OCI-LY3 (cell line): ENCODE measurements around the gene KIF1A.
A peak's percentile ranks its signal among the peaks of the same experiment; 100 is the strongest.

ENCODE experiments used
- H2AFZ ChIP-seq: fragments of 200-600, 300-600 bp; shearing (Covaris generic); 2 replicates; pipeline ENCODE4 v1.6.0; 2014; ENCODE audit warnings: antibody characterized with exemption, low read depth, low read length
- H3K27ac ChIP-seq: fragments of 200-600, 300-600 bp; sonication (generic); 2 replicates; pipeline ENCODE4 v1.5.1; 2014; ENCODE audit warnings: mild to moderate bottlenecking, low read length, moderate library complexity, mixed read lengths
- H3K27me3 ChIP-seq: fragments of 200-600, 300-600 bp; sonication (generic); 2 replicates; pipeline ENCODE4 v1.6.1; 2014; ENCODE audit warnings: low read depth, low read length, mixed read lengths
- H3K36me3 ChIP-seq: fragments of 200-600, 300-600 bp; sonication (generic); replicated peaks from 2 replicates; pipeline ENCODE3; 2014; ENCODE audit warnings: low read depth, low read length, mixed read lengths
- H3K4me1 ChIP-seq: fragments of 300-600, 200-600 bp; sonication (generic); 2 replicates; pipeline ENCODE4 v1.6.1; 2014; ENCODE audit warnings: low read length, mixed read lengths
- H3K4me2 ChIP-seq: fragments of 200-600, 300-600 bp; sonication (generic); 2 replicates; pipeline ENCODE4 v1.6.1; 2014; ENCODE audit warnings: low read length, mixed read lengths
- H3K4me3 ChIP-seq: fragments of 300-600, 200-600 bp; sonication (generic); 2 replicates; pipeline ENCODE4 v1.5.1; 2014; ENCODE audit warnings: antibody characterized with exemption, mild to moderate bottlenecking, low read length, moderate library complexity
- H3K79me2 ChIP-seq: fragments of 300-600, 200-600 bp; shearing (Covaris generic); 2 replicates; pipeline ENCODE4 v1.6.1; 2014; ENCODE audit warnings: mild to moderate bottlenecking, low read length, mixed read lengths
- H3K9ac ChIP-seq: fragments of 300-600, 200-600 bp; shearing (Covaris generic); 2 replicates; pipeline ENCODE4 v1.6.0; 2014; ENCODE audit warnings: mild to moderate bottlenecking, low read length, moderate library complexity
- H3K9me3 ChIP-seq: fragments of 200-600, 300-600 bp; shearing (Covaris generic); 2 replicates; pipeline ENCODE4 v1.6.1; 2014; ENCODE audit warnings: low read length, mixed read lengths; ENCODE audit not compliant: insufficient read depth
- H4K20me1 ChIP-seq: fragments of 200-600, 300-600 bp; sonication (generic); 2 replicates; pipeline ENCODE4 v1.6.1; 2016; ENCODE audit warnings: low read length, mixed read lengths; ENCODE audit not compliant: insufficient read depth
- EZH2phosphoT487 ChIP-seq: fragments of 200-600 bp; shearing (Covaris generic); IDR thresholded peaks from 2 replicates; pipeline ENCODE4 v1.6.1; 2018; ENCODE audit warnings: antibody characterized with exemption, mixed run types, low read depth
- TF ChIP-seq, protein P1 (sequence below): fragments of 200-600, 300-600 bp; sonication (generic); IDR thresholded peaks from 2 replicates; pipeline ENCODE4 v1.5.1; 2014; ENCODE audit warnings: antibody characterized with exemption, low read length, low read depth

Gene KIF1A

DNA sequence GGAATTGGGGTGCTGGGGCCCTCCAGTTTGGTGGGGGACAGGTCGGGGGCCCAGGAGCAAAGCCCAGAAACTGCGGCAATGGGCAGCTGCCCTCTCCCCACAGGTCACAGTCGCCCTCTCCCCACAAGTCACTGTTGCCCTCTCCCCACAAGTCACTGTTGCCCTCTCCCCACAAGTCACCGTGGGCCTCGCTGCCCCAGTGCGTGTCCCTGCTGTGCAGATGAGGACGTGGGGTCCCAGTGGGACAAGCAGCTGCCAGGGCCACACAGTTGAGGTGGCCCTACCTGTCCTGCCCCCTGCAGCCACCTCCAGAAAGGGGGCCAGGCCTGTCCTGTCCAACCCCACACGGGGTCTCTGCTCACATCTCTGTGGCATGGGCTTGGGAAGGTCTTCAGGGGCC is 35.7 kb upstream of the KIF1A start:
- no peak overlapping the region for H3K4me2 ChIP-seq
- TF ChIP-seq, protein P1, sequence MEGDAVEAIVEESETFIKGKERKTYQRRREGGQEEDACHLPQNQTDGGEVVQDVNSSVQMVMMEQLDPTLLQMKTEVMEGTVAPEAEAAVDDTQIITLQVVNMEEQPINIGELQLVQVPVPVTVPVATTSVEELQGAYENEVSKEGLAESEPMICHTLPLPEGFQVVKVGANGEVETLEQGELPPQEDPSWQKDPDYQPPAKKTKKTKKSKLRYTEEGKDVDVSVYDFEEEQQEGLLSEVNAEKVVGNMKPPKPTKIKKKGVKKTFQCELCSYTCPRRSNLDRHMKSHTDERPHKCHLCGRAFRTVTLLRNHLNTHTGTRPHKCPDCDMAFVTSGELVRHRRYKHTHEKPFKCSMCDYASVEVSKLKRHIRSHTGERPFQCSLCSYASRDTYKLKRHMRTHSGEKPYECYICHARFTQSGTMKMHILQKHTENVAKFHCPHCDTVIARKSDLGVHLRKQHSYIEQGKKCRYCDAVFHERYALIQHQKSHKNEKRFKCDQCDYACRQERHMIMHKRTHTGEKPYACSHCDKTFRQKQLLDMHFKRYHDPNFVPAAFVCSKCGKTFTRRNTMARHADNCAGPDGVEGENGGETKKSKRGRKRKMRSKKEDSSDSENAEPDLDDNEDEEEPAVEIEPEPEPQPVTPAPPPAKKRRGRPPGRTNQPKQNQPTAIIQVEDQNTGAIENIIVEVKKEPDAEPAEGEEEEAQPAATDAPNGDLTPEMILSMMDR: no peak
- TF ChIP-seq EZH2phosphoT487: no peak

DNA sequence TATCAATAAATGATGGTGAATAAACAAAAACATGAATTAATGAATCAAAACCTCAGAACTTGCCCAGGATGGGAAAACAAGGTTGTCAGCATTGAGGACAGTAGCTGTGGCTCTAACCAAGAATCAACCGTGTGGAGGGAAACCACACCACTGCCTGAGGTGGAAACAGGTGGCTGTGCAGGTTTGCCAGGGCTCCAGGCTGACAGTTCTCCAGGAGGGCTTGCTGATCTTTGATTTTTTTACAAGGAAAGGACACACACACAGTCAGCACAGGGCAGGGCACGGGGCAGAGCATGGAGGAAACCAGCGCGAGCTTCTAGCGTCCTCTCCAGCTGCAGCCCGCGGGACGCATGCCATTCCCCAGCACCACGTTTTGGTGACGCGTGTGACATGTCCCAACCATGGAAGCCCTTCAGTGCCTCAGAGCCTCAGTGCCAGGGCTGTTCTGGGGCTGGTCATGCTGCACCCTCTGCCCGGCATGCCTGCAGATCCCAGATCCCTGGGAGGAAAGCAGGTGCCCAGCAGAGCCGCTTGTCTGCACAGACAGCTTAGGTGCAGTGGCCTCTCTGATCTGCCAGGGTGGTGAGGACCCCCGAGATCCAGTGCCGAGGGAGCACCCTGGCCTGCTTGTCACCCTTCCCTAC is 32.8 kb upstream of the KIF1A start:
- no peak overlapping the region for H3K9ac ChIP-seq
- H3K79me2 ChIP-seq: no peaks in the 10 kb centered on the region
- H3K27me3 ChIP-seq: no peaks in the 10 kb centered on the region
- H3K9me3 ChIP-seq: no peaks in the 10 kb centered on the region
- no peak overlapping the region for H3K4me3 ChIP-seq
- H3K36me3 ChIP-seq: no peaks in the 10 kb centered on the region
- no peak overlapping the region for H3K27ac ChIP-seq
- H2AFZ ChIP-seq: no peak overlapping the region
- H3K4me1 ChIP-seq: no peaks in the 10 kb centered on the region
- no peaks in the 10 kb centered on the region for H4K20me1 ChIP-seq
- no peak overlapping the region for H3K4me2 ChIP-seq
- no peak for TF ChIP-seq EZH2phosphoT487
- TF ChIP-seq, protein P1: no peak

More for the DNA sequence above, 35.7 kb upstream of the KIF1A start:
- Histone ChIP-seq H3K4me1 (no peaks in the 10 kb centered on the region), H4K20me1 (no peaks in the 10 kb centered on the region), H3K36me3 (no peaks in the 10 kb centered on the region), H3K27ac (no peak overlapping the region), H3K27me3 (no peaks in the 10 kb centered on the region; the same call in 1 of the 2 replicates), H2AFZ (no peak overlapping the region), H3K79me2 (no peaks in the 10 kb centered on the region), H3K4me3 (no peak overlapping the region), H3K9ac (no peak overlapping the region), H3K9me3 (no peaks in the 10 kb centered on the region)

DNA sequence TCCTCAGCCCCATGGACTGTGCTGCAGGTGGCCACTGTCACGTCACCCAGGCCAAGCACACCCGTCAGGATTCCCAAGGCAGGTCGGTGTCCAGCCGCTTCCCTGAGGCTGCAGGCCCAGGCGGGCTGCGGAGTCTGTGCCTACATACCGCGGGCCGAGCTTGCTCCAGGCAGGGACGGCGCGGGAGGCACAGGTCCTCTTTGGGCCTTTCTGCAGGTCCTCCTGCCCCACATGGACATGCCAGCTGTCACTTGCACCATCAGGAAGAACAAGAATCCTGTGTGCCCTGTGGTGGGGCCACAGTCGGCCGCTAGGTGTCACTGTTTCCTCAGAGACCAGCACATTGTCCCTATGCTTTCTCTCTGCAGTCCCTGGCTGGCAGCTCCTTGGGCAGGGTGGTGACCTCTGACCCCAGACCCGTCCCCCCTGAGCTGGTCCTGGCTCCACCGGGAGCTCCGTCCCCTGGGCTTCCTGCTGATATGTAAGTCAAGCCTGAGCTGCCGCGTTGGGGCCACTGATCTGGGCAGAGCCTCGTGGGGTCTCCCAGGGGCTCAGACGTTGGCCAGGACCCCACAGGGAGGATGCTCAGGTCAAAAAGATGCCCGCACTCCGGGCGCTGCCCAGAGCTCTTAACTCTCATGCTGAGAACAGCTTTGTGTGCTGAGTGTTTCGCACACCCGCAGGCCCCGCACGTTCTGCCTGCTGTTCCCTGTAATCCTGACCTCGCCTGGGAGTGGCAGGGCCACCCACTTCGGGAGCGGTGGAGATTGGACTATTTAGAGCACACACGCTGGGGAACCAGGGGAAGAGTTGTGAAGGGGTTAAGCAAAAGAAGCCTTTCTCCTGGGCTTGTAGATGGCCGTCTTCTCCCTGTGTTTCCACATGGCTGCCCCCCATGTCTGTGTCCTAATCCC is 31.3 kb upstream of the KIF1A start:
- no peaks in the 10 kb centered on the region for H3K9me3 ChIP-seq
- no peak overlapping the region for H3K4me2 ChIP-seq
- no peaks in the 10 kb centered on the region for H3K79me2 ChIP-seq
- no peak overlapping the region for H3K27ac ChIP-seq
- H3K4me3 ChIP-seq: no peak overlapping the region
- H3K27me3 ChIP-seq: no peaks in the 10 kb centered on the region
- H3K36me3 ChIP-seq: no peaks in the 10 kb centered on the region
- TF ChIP-seq, protein P1: peak; percentile 73
- no peak for TF ChIP-seq EZH2phosphoT487
- no peak overlapping the region for H2AFZ ChIP-seq
- H4K20me1 ChIP-seq: no peaks in the 10 kb centered on the region
- no peaks in the 10 kb centered on the region for H3K4me1 ChIP-seq
- no peak overlapping the region for H3K9ac ChIP-seq

DNA sequence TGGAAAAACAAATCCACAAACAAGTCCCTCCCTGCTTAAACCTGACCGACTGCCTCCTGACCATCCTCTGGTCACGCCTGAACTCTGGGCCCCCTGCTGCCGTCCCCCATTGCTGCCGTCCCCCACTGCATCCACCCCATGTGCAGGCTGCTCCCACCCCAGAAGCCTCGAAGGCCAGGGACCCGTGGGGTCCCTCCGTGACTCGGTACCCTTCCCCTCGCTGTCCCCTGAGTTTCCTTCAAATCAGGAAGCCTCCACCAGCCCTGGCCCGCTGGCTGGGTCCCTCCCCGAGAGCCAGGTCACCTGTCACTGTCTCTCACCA is 30.7 kb upstream of the KIF1A start:
- Histone ChIP-seq H3K27me3 (no peaks in the 10 kb centered on the region), H3K9ac (no peak overlapping the region), H4K20me1 (no peaks in the 10 kb centered on the region), H3K4me2 (no peak overlapping the region), H3K79me2 (no peaks in the 10 kb centered on the region), H2AFZ (no peak overlapping the region), H3K4me3 (no peak overlapping the region), H3K27ac (no peak overlapping the region), H3K9me3 (no peaks in the 10 kb centered on the region), H3K36me3 (no peaks in the 10 kb centered on the region), H3K4me1 (no peaks in the 10 kb centered on the region)
- TF ChIP-seq EZH2phosphoT487: no peak
- TF ChIP-seq, protein P1: no peak
